ENCODE results near the gene EFCAB5. TPM values are rescaled to one million over a fixed set of nuclear protein-coding genes. Genes with fewer than 3 reads are reported as not detected.
A peak's percentile ranks its signal among the peaks of the same experiment; 100 is the strongest.
"Not testable (repeated sequence)": the region's sequence is repeated elsewhere in the genome, so short reads cannot be mapped to it uniquely, and the experiment has no call there.

The EFCAB5 gene
- total RNA-seq, 1 donor, result 0.52 TPM

- Histone ChIP-seq H3K9me3 (ENCODE audit: low read depth, low read length) (no peaks in the 10 kb centered on the region), H3K27me3 (ENCODE audit: insufficient read depth, low read length) (no peaks in the 10 kb centered on the region), H3K4me1 (ENCODE audit: insufficient read depth, low read length) (peaks cover 27% of the 10 kb centered on the region), H3K4me3 (ENCODE audit: low read length) (peak overlapping the region; percentile 88)
Measured at GRCh38 chr17:29929006-29929532, 12.4 kb upstream of the EFCAB5 start.

GRCh38 chr17:29929533-29930408, 11.7 kb upstream of the EFCAB5 start, which contains the start of gene SSH2:
TSS of gene SSH2 (minus strand) at chr17:29930228. CDS start at chr17:29930000, 228 bp downstream.
- Histone ChIP-seq H3K4me3 (ENCODE audit: low read length) (peak within 1 kb of the TSS; percentile 88), H3K27me3 (ENCODE audit: insufficient read depth, low read length) (no peaks in the 10 kb centered on the region), H3K4me1 (ENCODE audit: insufficient read depth, low read length) (peaks cover 27% of the 10 kb centered on the region), H3K9me3 (ENCODE audit: low read depth, low read length) (no peaks in the 10 kb centered on the region)

DNA sequence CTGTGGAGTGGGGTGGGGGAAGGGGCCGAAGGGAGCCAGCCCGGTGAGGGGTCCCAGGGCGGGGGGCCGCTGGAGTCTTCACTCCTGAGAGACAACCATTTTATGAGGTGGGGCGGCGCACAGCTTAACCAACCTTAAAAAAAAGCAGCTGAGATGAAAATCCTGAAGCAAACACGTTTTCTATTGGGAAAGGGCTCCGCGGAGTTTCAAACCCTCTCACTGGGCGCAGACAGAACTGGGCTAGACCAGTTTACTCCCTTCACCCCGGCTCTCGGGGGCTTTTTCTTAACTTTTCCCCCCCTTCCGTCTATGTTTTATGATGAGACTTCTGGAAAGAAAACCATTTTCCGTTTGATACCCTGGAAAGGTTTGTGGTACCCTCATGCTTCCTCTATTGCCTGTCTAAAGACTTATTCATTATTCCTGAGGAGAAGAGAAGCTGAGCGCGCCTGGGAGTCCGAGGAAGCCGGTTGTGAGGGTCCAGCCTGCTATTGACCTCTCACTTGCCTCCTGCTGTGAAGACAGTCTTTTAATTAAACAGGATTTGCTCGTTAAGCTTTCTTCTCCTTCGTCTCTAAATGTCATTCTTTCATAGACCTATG, 10.9 kb upstream of the EFCAB5 start:
- peak overlapping the region; percentile 88 for H3K4me3 ChIP-seq (ENCODE audit: low read length)
- peaks cover 27% of the 10 kb centered on the region for H3K4me1 ChIP-seq (ENCODE audit: insufficient read depth, low read length)
- no peaks in the 10 kb centered on the region for H3K27me3 ChIP-seq (ENCODE audit: insufficient read depth, low read length)
- H3K9me3 ChIP-seq (ENCODE audit: low read depth, low read length), result no peaks in the 10 kb centered on the region

DNA sequence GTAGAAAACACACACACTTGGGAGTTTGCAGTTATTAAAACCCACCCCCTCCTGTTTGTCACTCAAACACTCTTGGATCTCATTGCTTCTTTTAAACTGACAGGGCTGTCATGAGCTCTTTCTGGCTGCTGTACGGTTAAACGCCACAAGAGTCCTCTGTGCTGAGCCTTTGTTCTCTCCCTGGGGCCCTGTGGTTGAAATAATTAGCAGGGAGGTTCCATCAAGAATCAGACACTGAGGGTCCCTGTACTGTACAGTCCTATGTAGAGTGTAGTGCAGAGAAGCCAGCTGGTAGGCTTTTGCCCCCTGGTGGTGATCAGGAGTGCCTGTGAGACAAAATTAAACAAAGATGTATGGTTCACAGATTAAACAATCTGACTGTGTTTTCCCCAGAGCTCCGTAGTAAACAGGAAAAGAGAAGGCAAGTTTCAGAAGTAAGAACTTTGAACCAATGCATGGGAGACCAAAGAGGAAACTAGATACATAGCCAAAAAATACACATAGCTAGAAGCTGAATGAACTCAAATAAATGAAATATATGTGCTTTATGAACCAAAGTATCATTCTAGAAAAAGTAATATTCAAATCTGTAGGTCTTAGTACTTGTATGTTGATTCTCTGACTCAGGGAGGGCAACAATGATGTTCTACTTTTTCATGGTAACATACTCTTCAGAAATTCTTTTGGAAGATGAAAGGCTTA, 10.1 kb upstream of the EFCAB5 start:
- Histone ChIP-seq H3K4me3 (ENCODE audit: low read length) (peak overlapping the region; percentile 88), H3K27me3 (ENCODE audit: insufficient read depth, low read length) (no peaks in the 10 kb centered on the region), H3K4me1 (ENCODE audit: insufficient read depth, low read length) (peaks cover 27% of the 10 kb centered on the region), H3K9me3 (ENCODE audit: low read depth, low read length) (no peaks in the 10 kb centered on the region)

- Histone ChIP-seq H3K9me3 (ENCODE audit: low read depth, low read length) (no peaks in the 10 kb centered on the region), H3K4me3 (ENCODE audit: low read length) (no peak overlapping the region), H3K27me3 (ENCODE audit: insufficient read depth, low read length) (no peaks in the 10 kb centered on the region), H3K4me1 (ENCODE audit: insufficient read depth, low read length) (peaks cover 24% of the 10 kb centered on the region)
Measured at GRCh38 chr17:29933379-29933778, 8.1 kb upstream of the EFCAB5 start.

- not testable (repeated sequence) for H3K4me1 ChIP-seq (ENCODE audit: insufficient read depth, low read length); H3K4me3 ChIP-seq (ENCODE audit: low read length)
Measured at GRCh38 chr17:29935909-29936308, 5.5 kb upstream of the EFCAB5 start.

DNA sequence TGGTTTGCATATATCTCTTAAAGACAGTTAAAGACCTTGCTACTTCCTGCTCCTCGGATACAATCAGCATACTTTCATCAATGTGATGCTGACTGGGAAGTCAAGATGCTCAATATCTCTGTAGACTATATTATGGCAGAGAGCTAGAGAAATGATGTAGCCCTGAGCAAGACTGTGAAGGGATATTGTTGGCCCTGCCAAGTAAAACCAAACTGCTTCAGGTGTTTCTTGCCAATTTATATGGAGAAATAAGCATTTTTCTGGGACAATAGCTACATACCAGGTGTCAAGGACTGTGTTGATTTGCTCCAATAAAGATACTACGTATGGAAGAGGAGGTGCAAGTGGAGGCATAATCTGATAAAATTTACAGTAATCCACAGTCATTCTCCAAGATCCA, 4.7 kb upstream of the EFCAB5 start:
- H3K27me3 ChIP-seq (ENCODE audit: insufficient read depth, low read length), result no peaks in the 10 kb centered on the region
- peaks cover under 1% of the 10 kb centered on the region for H3K4me1 ChIP-seq (ENCODE audit: insufficient read depth, low read length)
- H3K9me3 ChIP-seq (ENCODE audit: low read depth, low read length), result no peaks in the 10 kb centered on the region
- no peak overlapping the region for H3K4me3 ChIP-seq (ENCODE audit: low read length)

More at GRCh38 chr17:29935909-29936308, 5.5 kb upstream of the EFCAB5 start:
- not testable (repeated sequence) for H3K27me3 ChIP-seq (ENCODE audit: insufficient read depth, low read length); H3K9me3 ChIP-seq (ENCODE audit: low read depth, low read length)

- Histone ChIP-seq H3K4me3 (ENCODE audit: low read length) (no peak overlapping the region), H3K4me1 (ENCODE audit: insufficient read depth, low read length) (peaks cover 22% of the 10 kb centered on the region)
Measured at GRCh38 chr17:29945281-29945680, 3.8 kb downstream of the EFCAB5 start.

GRCh38 chr17:29948448-29949215, 7.2 kb downstream of the EFCAB5 start:
- H3K9me3 ChIP-seq (ENCODE audit: low read depth, low read length), result peaks cover 2% of the 10 kb centered on the region
- H3K27me3 ChIP-seq (ENCODE audit: insufficient read depth, low read length), result no peaks in the 10 kb centered on the region
- no peak overlapping the region for H3K4me3 ChIP-seq (ENCODE audit: low read length)
- H3K4me1 ChIP-seq (ENCODE audit: insufficient read depth, low read length), result peaks cover 22% of the 10 kb centered on the region

More at GRCh38 chr17:29945281-29945680, 3.8 kb downstream of the EFCAB5 start:
- Histone ChIP-seq H3K9me3 (ENCODE audit: low read depth, low read length) (no peaks in the 10 kb centered on the region), H3K27me3 (ENCODE audit: insufficient read depth, low read length) (no peaks in the 10 kb centered on the region)

GRCh38 chr17:29949696-29950095, 8.3 kb downstream of the EFCAB5 start:
- Histone ChIP-seq H3K27me3 (ENCODE audit: insufficient read depth, low read length) (no peaks in the 10 kb centered on the region), H3K9me3 (ENCODE audit: low read depth, low read length) (peaks cover 4% of the 10 kb centered on the region), H3K4me3 (ENCODE audit: low read length) (no peak overlapping the region), H3K4me1 (ENCODE audit: insufficient read depth, low read length) (peaks cover 22% of the 10 kb centered on the region)

GRCh38 chr17:29954405-29954804, 13.0 kb downstream of the EFCAB5 start:
- Histone ChIP-seq H3K27me3 (ENCODE audit: insufficient read depth, low read length) (no peaks in the 10 kb centered on the region), H3K4me1 (ENCODE audit: insufficient read depth, low read length) (peaks cover 8% of the 10 kb centered on the region), H3K4me3 (ENCODE audit: low read length) (no peak overlapping the region), H3K9me3 (ENCODE audit: low read depth, low read length) (peaks cover 4% of the 10 kb centered on the region)

DNA sequence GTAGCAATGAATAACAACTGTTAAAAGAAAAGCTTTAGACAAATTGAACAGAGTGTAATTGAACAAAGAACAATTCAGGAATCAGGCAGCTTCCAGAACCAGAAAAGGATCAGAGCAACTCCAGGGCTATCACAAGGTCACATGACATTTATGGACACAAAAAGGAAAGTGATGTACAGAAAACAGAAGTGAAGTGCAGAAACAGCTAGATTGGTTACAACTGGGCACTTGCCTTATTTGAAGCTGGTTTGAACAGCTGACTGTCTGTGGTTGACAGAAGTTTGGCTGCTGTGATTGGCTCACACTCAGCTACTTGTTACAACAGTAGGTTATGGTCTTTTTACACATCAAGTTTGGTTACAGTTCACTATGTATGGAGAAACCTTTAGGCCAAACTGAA, 14.8 kb downstream of the EFCAB5 start:
- peaks cover 4% of the 10 kb centered on the region for H3K9me3 ChIP-seq (ENCODE audit: low read depth, low read length)
- H3K27me3 ChIP-seq (ENCODE audit: insufficient read depth, low read length), result no peaks in the 10 kb centered on the region
- no peaks in the 10 kb centered on the region for H3K4me1 ChIP-seq (ENCODE audit: insufficient read depth, low read length)
- H3K4me3 ChIP-seq (ENCODE audit: low read length), result no peak overlapping the region

DNA sequence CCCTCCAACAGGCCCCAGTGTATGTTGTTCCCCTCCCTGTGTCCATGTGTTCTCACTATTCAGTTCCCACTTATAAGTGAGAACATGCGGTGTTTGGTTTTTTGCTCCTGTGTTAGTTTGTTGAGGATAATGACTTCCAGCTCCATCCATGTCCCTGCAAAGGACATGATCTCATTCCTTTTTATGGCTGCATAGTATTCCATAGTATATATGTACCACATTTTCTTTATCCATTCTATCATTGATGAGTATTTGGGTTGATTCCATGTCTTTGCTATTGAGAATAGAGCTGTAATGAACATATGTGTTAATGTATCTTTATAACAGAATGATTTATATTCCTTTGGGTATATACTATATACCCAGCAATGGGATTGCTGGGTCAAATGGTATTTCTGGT, 16.1 kb downstream of the EFCAB5 start:
- not testable (repeated sequence) for H3K4me3 ChIP-seq (ENCODE audit: low read length); H3K27me3 ChIP-seq (ENCODE audit: insufficient read depth, low read length); H3K9me3 ChIP-seq (ENCODE audit: low read depth, low read length); H3K4me1 ChIP-seq (ENCODE audit: insufficient read depth, low read length)

DNA sequence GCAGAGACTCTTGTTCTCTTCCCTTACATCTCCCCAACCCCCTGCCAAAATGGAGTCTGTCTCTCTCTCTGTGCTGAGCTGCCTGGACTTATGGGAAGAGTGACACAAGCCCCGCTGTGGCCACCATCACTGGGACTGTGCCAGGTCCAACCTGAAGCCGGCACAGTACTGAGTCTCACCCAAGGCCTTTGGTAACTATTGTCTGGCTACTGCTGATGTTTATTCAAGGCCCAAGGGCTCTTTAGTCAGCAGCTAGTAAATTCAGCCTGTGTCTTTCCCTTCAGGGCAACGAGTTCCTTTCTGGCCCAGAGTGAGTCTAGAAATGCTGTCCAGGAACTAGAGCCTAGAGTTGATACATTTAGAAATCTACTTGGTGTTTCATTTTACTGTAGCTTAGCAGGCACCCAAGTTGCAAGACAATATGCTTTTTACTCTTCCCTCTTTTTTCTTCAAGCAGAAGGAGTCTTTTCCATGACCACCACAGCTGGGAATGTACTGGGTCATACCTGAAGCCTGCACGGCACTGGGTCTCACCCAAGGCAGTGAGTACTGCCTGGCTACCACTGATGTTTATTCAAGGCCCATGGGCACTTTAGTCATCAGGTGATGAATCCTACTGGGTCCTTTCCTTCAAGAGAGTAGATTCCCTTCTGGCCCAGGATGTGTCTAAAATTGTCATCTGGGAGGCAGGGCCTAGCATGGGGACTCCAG, 17.7 kb downstream of the EFCAB5 start:
- H3K27me3 ChIP-seq (ENCODE audit: insufficient read depth, low read length), result no peaks in the 10 kb centered on the region

More for the DNA sequence above, 17.7 kb downstream of the EFCAB5 start:
- H3K4me1 ChIP-seq (ENCODE audit: insufficient read depth, low read length), result no peaks in the 10 kb centered on the region
- H3K9me3 ChIP-seq (ENCODE audit: low read depth, low read length), result no peaks in the 10 kb centered on the region
- no peak overlapping the region for H3K4me3 ChIP-seq (ENCODE audit: low read length)
